Brain pericyte (primary cell): ENCODE data around the gene KRT33B.

Source experiments
- DNase-seq: peaks from one replicate; pipeline ENCODE4 v3.0.0-alpha.2; 2012; ENCODE audit warnings: low read depth, low spot score

Gene KRT33B

GRCh38 chr17:41325126-41325525, 44.5 kb downstream of the KRT33B start:
- no peak for DNase-seq

- no peak for DNase-seq
Observed at GRCh38 chr17:41324180-41325075, 45.2 kb downstream of the KRT33B start.

GRCh38 chr17:41322903-41323895, 46.4 kb downstream of the KRT33B start:
- DNase-seq: no peak

GRCh38 chr17:41322094-41322902, 47.3 kb downstream of the KRT33B start:
- DNase-seq: no peak

DNA sequence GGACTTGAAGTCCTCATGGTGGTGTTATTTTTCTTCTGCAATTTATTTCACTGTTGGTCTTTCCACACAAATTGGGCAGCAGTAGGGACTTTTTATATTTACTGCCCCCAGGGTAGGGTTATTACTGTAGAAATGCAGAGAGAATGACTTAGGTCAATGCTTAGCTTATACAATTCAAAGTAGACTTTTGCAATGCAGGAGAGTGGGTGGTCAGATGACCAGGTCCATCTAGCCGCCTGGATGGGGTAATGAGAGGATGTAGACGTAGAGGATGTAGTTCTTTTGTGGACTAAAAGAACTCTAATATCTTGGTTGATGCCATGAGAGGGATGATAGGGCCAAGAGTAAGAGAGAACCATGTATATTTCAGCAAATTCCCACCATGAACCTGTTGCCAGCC, 51.4 kb downstream of the KRT33B start:
- no peak for DNase-seq

GRCh38 chr17:41315814-41316445, 53.7 kb downstream of the KRT33B start:
- no peak for DNase-seq

DNA sequence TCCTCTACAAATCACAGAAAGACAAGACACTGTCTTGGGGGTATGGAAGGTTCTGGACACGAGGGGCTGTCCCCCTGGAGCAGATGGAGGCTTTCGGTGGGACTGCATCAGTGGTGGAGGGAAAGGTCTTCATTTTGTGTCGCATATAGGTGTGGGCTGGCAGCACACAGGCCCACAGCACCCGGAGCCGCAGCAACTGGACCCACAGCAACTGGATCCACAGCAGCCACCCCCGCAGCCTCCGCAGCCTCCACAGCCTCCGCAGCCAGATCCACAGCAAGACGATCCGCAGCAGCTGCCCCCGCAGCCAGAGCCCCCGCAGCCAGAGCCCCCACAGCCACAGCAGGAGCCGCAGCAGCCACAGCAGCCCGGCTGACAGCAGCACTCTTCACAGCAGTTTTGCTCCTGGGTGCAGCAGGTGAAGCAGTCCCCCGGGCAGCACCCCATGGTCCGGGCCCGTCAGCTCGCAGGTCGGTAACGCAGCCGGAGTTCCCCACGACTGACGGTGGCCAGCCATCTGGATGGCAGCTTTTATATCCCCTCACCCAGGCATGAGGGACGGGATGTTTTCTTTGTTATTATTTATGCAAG, 54.3 kb downstream of the KRT33B start, which contains the start of gene KRTAP17-1:
KRTAP17-1 (minus strand) TSS at position 507 of the 591 bp plus-strand sequence; CDS start at position 447, 60 bp downstream.
- DNase-seq: no peak
